ENCODE results near the gene KCTD11. TPM values are rescaled to one million over a fixed set of nuclear protein-coding genes. Genes with fewer than 3 reads are reported as not detected.
A peak's percentile ranks its signal among the peaks of the same experiment; 100 is the strongest.

KCTD11 gene
- total and polyA plus RNA-seq, 10 of the 15 experiments (the other 5 are each of a cell fraction or from before 2014, with no cell fraction given), result 0.05 to 7.3 (median 2.9) TPM

DNA sequence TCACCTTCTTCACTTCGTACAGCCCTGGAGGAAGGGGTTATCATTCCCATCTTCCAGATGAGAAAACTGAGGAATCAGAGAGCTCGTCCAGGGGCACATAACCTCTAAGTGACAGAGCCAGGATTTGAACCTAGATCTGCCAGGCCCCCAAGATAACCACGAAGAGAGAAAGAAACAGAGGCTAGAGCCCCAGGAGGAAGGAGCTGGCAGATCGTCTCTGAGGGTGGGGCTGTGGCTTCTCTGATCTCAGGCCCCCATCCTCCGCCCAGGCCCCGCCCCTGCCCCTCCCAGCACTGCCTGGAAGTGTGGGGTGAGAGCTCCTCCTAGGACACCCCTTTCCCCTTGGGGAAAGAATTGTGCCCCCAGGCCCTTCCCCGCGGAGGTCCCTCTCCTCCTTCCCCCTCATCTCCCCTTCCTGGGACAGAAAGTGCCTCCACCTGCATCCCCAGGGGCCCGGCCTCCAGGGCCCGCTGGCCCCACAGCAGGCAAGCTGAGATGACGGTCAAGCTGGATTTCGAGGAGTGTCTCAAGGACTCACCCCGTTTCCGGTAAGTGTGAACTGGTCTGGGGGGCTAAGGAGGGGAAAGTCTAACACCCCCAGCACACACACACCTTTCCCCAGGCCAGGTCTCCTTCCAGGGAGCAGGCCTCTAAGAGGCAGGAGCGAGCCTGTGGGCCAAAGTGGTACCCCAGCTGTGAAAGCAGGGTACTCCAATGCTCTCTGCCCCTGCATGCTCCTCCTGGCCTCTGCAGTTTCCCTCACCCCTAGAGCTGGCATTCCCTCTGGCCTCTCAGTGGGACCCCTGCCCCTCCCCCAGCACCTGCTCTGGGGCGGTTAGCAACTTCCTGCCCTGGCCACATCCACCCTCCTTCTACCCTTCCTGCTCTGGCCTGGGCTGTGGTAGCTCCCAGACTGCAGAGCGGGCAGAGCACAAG lies 15.5 kb upstream of the KCTD11 start, which contains the start of gene ACAP1 (continued):
- TF ChIP-seq, protein P1, sequence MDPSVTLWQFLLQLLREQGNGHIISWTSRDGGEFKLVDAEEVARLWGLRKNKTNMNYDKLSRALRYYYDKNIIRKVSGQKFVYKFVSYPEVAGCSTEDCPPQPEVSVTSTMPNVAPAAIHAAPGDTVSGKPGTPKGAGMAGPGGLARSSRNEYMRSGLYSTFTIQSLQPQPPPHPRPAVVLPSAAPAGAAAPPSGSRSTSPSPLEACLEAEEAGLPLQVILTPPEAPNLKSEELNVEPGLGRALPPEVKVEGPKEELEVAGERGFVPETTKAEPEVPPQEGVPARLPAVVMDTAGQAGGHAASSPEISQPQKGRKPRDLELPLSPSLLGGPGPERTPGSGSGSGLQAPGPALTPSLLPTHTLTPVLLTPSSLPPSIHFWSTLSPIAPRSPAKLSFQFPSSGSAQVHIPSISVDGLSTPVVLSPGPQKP (IDR thresholded peaks at IDR 0.05; ENCODE audit: low read depth, low read length), result no peak
- TF ChIP-seq IRF5 (IDR thresholded peaks at IDR 0.05; ENCODE audit: borderline replicate concordance) (no peak), NR2C1 (IDR thresholded peaks at IDR 0.05) (no peak), CREM (IDR thresholded peaks at IDR 0.05; ENCODE audit: low read depth) (no peak), CUX1 (IDR thresholded peaks at IDR 0.05; ENCODE audit: insufficient replicate concordance, low read depth, low read length) (no peak), MEF2A (IDR thresholded peaks at IDR 0.05; ENCODE audit: insufficient read depth, low read depth, low read length) (0 out of 2 replicates have a peak, but pooled peaks have one; percentile 8), ZSCAN29 (IDR thresholded peaks at IDR 0.05) (no peak), HSF1 (IDR thresholded peaks at IDR 0.05; ENCODE audit: low read depth, low read length) (no peak), RFX5 (IDR thresholded peaks at IDR 0.05; ENCODE audit: low read depth, low read length) (no peak), ZNF622 (IDR thresholded peaks at IDR 0.05) (no peak)
- TF ChIP-seq, protein P2, sequence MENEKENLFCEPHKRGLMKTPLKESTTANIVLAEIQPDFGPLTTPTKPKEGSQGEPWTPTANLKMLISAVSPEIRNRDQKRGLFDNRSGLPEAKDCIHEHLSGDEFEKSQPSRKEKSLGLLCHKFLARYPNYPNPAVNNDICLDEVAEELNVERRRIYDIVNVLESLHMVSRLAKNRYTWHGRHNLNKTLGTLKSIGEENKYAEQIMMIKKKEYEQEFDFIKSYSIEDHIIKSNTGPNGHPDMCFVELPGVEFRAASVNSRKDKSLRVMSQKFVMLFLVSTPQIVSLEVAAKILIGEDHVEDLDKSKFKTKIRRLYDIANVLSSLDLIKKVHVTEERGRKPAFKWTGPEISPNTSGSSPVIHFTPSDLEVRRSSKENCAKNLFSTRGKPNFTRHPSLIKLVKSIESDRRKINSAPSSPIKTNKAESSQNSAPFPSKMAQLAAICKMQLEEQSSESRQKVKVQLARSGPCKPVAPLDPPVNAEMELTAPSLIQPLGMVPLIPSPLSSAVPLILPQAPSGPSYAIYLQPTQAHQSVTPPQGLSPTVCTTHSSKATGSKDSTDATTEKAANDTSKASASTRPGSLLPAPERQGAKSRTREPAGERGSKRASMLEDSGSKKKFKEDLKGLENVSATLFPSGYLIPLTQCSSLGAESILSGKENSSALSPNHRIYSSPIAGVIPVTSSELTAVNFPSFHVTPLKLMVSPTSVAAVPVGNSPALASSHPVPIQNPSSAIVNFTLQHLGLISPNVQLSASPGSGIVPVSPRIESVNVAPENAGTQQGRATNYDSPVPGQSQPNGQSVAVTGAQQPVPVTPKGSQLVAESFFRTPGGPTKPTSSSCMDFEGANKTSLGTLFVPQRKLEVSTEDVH (IDR thresholded peaks at IDR 0.05; ENCODE audit: low read depth, partially characterized antibody), result no peak
- TF ChIP-seq, protein P3, sequence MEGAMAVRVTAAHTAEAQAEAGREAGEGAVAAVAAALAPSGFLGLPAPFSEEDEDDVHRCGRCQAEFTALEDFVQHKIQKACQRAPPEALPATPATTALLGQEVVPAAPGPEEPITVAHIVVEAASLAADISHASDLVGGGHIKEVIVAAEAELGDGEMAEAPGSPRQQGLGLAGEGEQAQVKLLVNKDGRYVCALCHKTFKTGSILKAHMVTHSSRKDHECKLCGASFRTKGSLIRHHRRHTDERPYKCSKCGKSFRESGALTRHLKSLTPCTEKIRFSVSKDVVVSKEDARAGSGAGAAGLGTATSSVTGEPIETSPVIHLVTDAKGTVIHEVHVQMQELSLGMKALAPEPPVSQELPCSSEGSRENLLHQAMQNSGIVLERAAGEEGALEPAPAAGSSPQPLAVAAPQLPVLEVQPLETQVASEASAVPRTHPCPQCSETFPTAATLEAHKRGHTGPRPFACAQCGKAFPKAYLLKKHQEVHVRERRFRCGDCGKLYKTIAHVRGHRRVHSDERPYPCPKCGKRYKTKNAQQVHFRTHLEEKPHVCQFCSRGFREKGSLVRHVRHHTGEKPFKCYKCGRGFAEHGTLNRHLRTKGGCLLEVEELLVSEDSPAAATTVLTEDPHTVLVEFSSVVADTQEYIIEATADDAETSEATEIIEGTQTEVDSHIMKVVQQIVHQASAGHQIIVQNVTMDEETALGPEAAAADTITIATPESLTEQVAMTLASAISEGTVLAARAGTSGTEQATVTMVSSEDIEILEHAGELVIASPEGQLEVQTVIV (IDR thresholded peaks at IDR 0.05; ENCODE audit: borderline replicate concordance, partially characterized antibody), result no peak

All from GM12878 (cell line).